Measurements from ENCODE around the gene MIA2.

MIA2 gene

GRCh38 chr14:39398382-39398781 lies 164.7 kb downstream of the MIA2 start:
- H3K36me3 ChIP-seq (ENCODE audit: control insufficient read depth, low read length) = peaks cover 39% of the 10 kb centered on the region
- no peak for TF ChIP-seq EZH2phosphoT487 (IDR thresholded peaks at IDR 0.05; ENCODE audit: borderline replicate concordance, low read length)
- no peak for TF ChIP-seq CTCF (IDR thresholded peaks at IDR 0.05; ENCODE audit: low read depth, low read length, poor library complexity, severe bottlenecking)
- no peaks in the 10 kb centered on the region for H3F3A ChIP-seq (ENCODE audit: control insufficient read depth, insufficient read depth)
- H3K4me3 ChIP-seq (ENCODE audit: low read length) = no peak overlapping the region
- H3K4me2 ChIP-seq (ENCODE audit: low read length) = no peak overlapping the region
- no peaks in the 10 kb centered on the region for H3K9me3 ChIP-seq (ENCODE audit: control insufficient read depth, insufficient read depth, low read length)
- H3K9me2 ChIP-seq (replicated peaks; ENCODE audit: control insufficient read depth, low read length) = no peaks in the 10 kb centered on the region
- H4K20me1 ChIP-seq (ENCODE audit: control insufficient read depth, insufficient read depth, low read depth, low read length) = no peaks in the 10 kb centered on the region
- no peaks in the 10 kb centered on the region for H3K4me1 ChIP-seq (ENCODE audit: control insufficient read depth, low read length)
- H3K27me3 ChIP-seq (ENCODE audit: control insufficient read depth, low read length) = no peaks in the 10 kb centered on the region
- H3K79me2 ChIP-seq (ENCODE audit: control insufficient read depth, low read length) = peaks cover 5% of the 10 kb centered on the region
- H3K27ac ChIP-seq (ENCODE audit: low read depth, low read length) = no peak overlapping the region

GRCh38 chr14:39406560-39406959 lies 172.8 kb downstream of the MIA2 start:
- Histone ChIP-seq H4K20me1 (ENCODE audit: control insufficient read depth, insufficient read depth, low read depth, low read length) (no peaks in the 10 kb centered on the region), H3K27ac (ENCODE audit: low read depth, low read length) (no peak overlapping the region), H3K4me2 (ENCODE audit: low read length) (no peak overlapping the region), H3K4me1 (ENCODE audit: control insufficient read depth, low read length) (no peaks in the 10 kb centered on the region), H3K9me3 (ENCODE audit: control insufficient read depth, insufficient read depth, low read length) (no peaks in the 10 kb centered on the region; the same call in 1 of the 2 replicates), H3K27me3 (ENCODE audit: control insufficient read depth, low read length) (no peaks in the 10 kb centered on the region), H3K4me3 (ENCODE audit: low read length) (no peak overlapping the region), H3K36me3 (ENCODE audit: control insufficient read depth, low read length) (peaks cover under 1% of the 10 kb centered on the region), H3F3A (ENCODE audit: control insufficient read depth, insufficient read depth) (peaks cover 4% of the 10 kb centered on the region; the same call in 1 of the 2 replicates), H3K79me2 (ENCODE audit: control insufficient read depth, low read length) (peaks cover 36% of the 10 kb centered on the region), H3K9me2 (replicated peaks; ENCODE audit: control insufficient read depth, low read length) (no peaks in the 10 kb centered on the region)
- TF ChIP-seq CTCF (IDR thresholded peaks at IDR 0.05; ENCODE audit: low read depth, low read length, poor library complexity, severe bottlenecking) (no peak), EZH2phosphoT487 (IDR thresholded peaks at IDR 0.05; ENCODE audit: borderline replicate concordance, low read length) (no peak)

- Histone ChIP-seq H3K27me3 (ENCODE audit: control insufficient read depth, low read length) (no peaks in the 10 kb centered on the region), H3K27ac (ENCODE audit: low read depth, low read length) (no peak overlapping the region), H3K4me3 (ENCODE audit: low read length) (no peak overlapping the region), H3F3A (ENCODE audit: control insufficient read depth, insufficient read depth) (no peaks in the 10 kb centered on the region), H3K4me2 (ENCODE audit: low read length) (no peak overlapping the region), H3K79me2 (ENCODE audit: control insufficient read depth, low read length) (peaks cover 47% of the 10 kb centered on the region), H3K9me2 (replicated peaks; ENCODE audit: control insufficient read depth, low read length) (no peaks in the 10 kb centered on the region), H3K4me1 (ENCODE audit: control insufficient read depth, low read length) (no peaks in the 10 kb centered on the region), H3K36me3 (ENCODE audit: control insufficient read depth, low read length) (peaks cover 19% of the 10 kb centered on the region), H3K9me3 (ENCODE audit: control insufficient read depth, insufficient read depth, low read length) (peaks cover 17% of the 10 kb centered on the region; the same call in 1 of the 2 replicates), H4K20me1 (ENCODE audit: control insufficient read depth, insufficient read depth, low read depth, low read length) (no peaks in the 10 kb centered on the region)
- no peak for TF ChIP-seq EZH2phosphoT487 (IDR thresholded peaks at IDR 0.05; ENCODE audit: borderline replicate concordance, low read length)
- TF ChIP-seq CTCF (IDR thresholded peaks at IDR 0.05; ENCODE audit: low read depth, low read length, poor library complexity, severe bottlenecking) = no peak
Observed at GRCh38 chr14:39416072-39416471, 182.4 kb downstream of the MIA2 start.
